ENCODE measurements around the gene RAB30. TPM values are rescaled to one million over a fixed set of nuclear protein-coding genes. Genes with fewer than 3 reads are reported as not detected.

Gene RAB30
- total RNA-seq, 1 experiment from 2014 or later, result 15.0 TPM

DNA sequence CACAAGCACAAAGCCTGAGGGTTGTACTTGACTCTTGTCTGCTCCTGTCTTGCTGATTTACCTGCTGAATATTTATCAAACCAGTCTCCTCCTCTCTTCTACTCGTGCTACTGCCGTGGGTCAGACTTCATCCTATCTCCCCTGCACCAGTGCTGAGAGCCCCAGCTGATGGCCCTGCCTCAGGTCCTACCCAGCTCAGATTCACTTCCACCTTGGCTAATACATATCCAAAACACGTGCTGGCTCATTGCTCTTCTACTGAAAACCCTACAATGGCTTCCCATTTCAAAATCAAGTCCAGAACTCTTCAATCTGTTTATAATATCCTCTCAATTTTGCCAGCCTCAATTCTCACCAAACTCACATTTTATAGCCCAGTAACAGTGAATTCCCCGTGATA, 48.3 kb downstream of the RAB30 start:
- POLR2A ChIA-PET (ENCODE audit: low non-redundant PET), result no interaction called here
- CTCF ChIA-PET, result no interaction called here
- BruUV-seq (replicated peaks), result no TSS peak
- Histone ChIP-seq H3K4me1 (ENCODE audit: insufficient read depth, low read length, poor library complexity, severe bottlenecking) (no peaks in the 10 kb centered on the region), H3K27me3 (replicated peaks; ENCODE audit: insufficient read depth, low read depth, low read length, poor library complexity) (no peaks in the 10 kb centered on the region), H3K36me3 (ENCODE audit: insufficient read depth, low read length, poor library complexity, severe bottlenecking) (no peaks in the 10 kb centered on the region), H3K9me3 (ENCODE audit: low read depth, low read length, poor library complexity, severe bottlenecking) (no peaks in the 10 kb centered on the region), H3K27ac (ENCODE audit: low read depth, low read length, poor library complexity, severe bottlenecking) (no peak overlapping the region), H3K4me3 (ENCODE audit: low read depth, low read length, poor library complexity, severe bottlenecking) (no peak overlapping the region)
- TF ChIP-seq CTCF (conservative IDR thresholded peaks at IDR 0.05; ENCODE audit: low read depth, low read length) (no peak), EZH2 (IDR thresholded peaks at IDR 0.05; ENCODE audit: borderline replicate concordance, low read depth, low read length, poor library complexity, severe bottlenecking) (no peak)
- intact Hi-C loops (cut with micrococcal nuclease; ENCODE audit: unreplicated experiment), result no loop called here
- no peak for DNase-seq (ENCODE audit: low spot score)

- Histone ChIP-seq H3K4me3 (ENCODE audit: low read depth, low read length, poor library complexity, severe bottlenecking) (no peak overlapping the region), H3K27me3 (replicated peaks; ENCODE audit: insufficient read depth, low read depth, low read length, poor library complexity) (no peaks in the 10 kb centered on the region), H3K9me3 (ENCODE audit: low read depth, low read length, poor library complexity, severe bottlenecking) (no peaks in the 10 kb centered on the region), H3K36me3 (ENCODE audit: insufficient read depth, low read length, poor library complexity, severe bottlenecking) (no peaks in the 10 kb centered on the region), H3K4me1 (ENCODE audit: insufficient read depth, low read length, poor library complexity, severe bottlenecking) (no peaks in the 10 kb centered on the region), H3K27ac (ENCODE audit: low read depth, low read length, poor library complexity, severe bottlenecking) (no peak overlapping the region)
- DNase-seq (ENCODE audit: low spot score), result no peak
- ChIA-PET CTCF (no interaction called here), POLR2A (ENCODE audit: low non-redundant PET) (no interaction called here)
- no peak for TF ChIP-seq CTCF (conservative IDR thresholded peaks at IDR 0.05; ENCODE audit: low read depth, low read length)
- TF ChIP-seq EZH2 (IDR thresholded peaks at IDR 0.05; ENCODE audit: borderline replicate concordance, low read depth, low read length, poor library complexity, severe bottlenecking), result no peak
- BruUV-seq (replicated peaks), result no TSS peak
- intact Hi-C loops (cut with micrococcal nuclease; ENCODE audit: unreplicated experiment), result no loop called here
Measured at GRCh38 chr11:83021780-83022125, 49.9 kb downstream of the RAB30 start.

- Histone ChIP-seq H3K4me1 (ENCODE audit: insufficient read depth, low read length, poor library complexity, severe bottlenecking) (no peaks in the 10 kb centered on the region), H3K36me3 (ENCODE audit: insufficient read depth, low read length, poor library complexity, severe bottlenecking) (no peaks in the 10 kb centered on the region), H3K4me3 (ENCODE audit: low read depth, low read length, poor library complexity, severe bottlenecking) (no peak overlapping the region), H3K27me3 (replicated peaks; ENCODE audit: insufficient read depth, low read depth, low read length, poor library complexity) (no peaks in the 10 kb centered on the region), H3K9me3 (ENCODE audit: low read depth, low read length, poor library complexity, severe bottlenecking) (no peaks in the 10 kb centered on the region), H3K27ac (ENCODE audit: low read depth, low read length, poor library complexity, severe bottlenecking) (no peak overlapping the region)
- no peak for TF ChIP-seq CTCF (conservative IDR thresholded peaks at IDR 0.05; ENCODE audit: low read depth, low read length)
- no peak for TF ChIP-seq EZH2 (IDR thresholded peaks at IDR 0.05; ENCODE audit: borderline replicate concordance, low read depth, low read length, poor library complexity, severe bottlenecking)
- POLR2A ChIA-PET (ENCODE audit: low non-redundant PET), result no interaction called here
- no TSS peak for BruUV-seq (replicated peaks)
- intact Hi-C loops (cut with micrococcal nuclease; ENCODE audit: unreplicated experiment), result no loop called here
- CTCF ChIA-PET, result no interaction called here
- no peak for DNase-seq (ENCODE audit: low spot score)
Measured at GRCh38 chr11:83020942-83021779, 50.5 kb downstream of the RAB30 start.

All from A673 (cell line).